PFSK-1 (cell line): ENCODE data around the gene ZFTA.

Experiments used
- FOXP2 ChIP-seq: optimal IDR thresholded peaks from 2 replicates; pipeline ENCODE3; 2011; ENCODE audit warnings: borderline replicate concordance, control low read depth, inconsistent platforms; ENCODE audit not compliant: insufficient read depth; ENCODE audit errors: extremely low read length, extremely low read depth
- POLR2AphosphoS5 ChIP-seq: IDR thresholded peaks from 2 replicates; pipeline ENCODE4 v1.6.1; 2012; ENCODE audit warnings: low read depth, mild to moderate bottlenecking, control low read depth, low read length, moderate library complexity
- REST ChIP-seq, 2 experiments: IDR thresholded peaks; 2 replicates each; pipeline versions ENCODE4 v1.6.1 to v1.8.0; 2011 to 2012; ENCODE audit warnings: low read depth in 2 of 2, low read length in 2 of 2, control low read depth in 1 of 2, inconsistent platforms in 1 of 2, mild to moderate bottlenecking in 1 of 2, moderate library complexity in 1 of 2; ENCODE audit not compliant: insufficient read depth in 1 of 2
- SIN3A ChIP-seq: IDR thresholded peaks from 2 replicates; pipeline ENCODE4 v1.6.1; 2012; ENCODE audit warnings: mild to moderate bottlenecking, low read length, moderate library complexity, borderline replicate concordance; ENCODE audit not compliant: insufficient read depth
- TAF1 ChIP-seq: IDR thresholded peaks from 2 replicates; pipeline ENCODE4 v1.6.1; 2012; ENCODE audit warnings: low read length, control low read depth, borderline replicate concordance; ENCODE audit not compliant: insufficient read depth

The ZFTA gene

GRCh38 chr11:63745304-63746170 is 23.0 kb downstream of the ZFTA start:
- TF ChIP-seq TAF1 (no peak), POLR2AphosphoS5 (no peak), SIN3A (no peak), REST (IDR thresholded peaks at IDR 0.05; ENCODE audit: insufficient read depth in 1 of 2, low read depth in 2 of 2, low read length in 2 of 2) (no peak), FOXP2 (no peak)

GRCh38 chr11:63738720-63739360 is 29.7 kb downstream of the ZFTA start:
- TF ChIP-seq TAF1 (no peak), SIN3A (no peak), FOXP2 (no peak), REST (IDR thresholded peaks at IDR 0.05; ENCODE audit: insufficient read depth in 1 of 2, low read depth in 2 of 2, low read length in 2 of 2) (no peak), POLR2AphosphoS5 (no peak)

- TF ChIP-seq TAF1 (no peak), REST (IDR thresholded peaks at IDR 0.05; ENCODE audit: insufficient read depth in 1 of 2, low read depth in 2 of 2, low read length in 2 of 2) (no peak), FOXP2 (no peak), SIN3A (no peak), POLR2AphosphoS5 (no peak)
Measured at GRCh38 chr11:63737718-63738117, 30.9 kb downstream of the ZFTA start.

GRCh38 chr11:63736864-63737263 is 31.7 kb downstream of the ZFTA start:
- TF ChIP-seq POLR2AphosphoS5 (no peak), TAF1 (no peak), REST (IDR thresholded peaks at IDR 0.05; ENCODE audit: insufficient read depth in 1 of 2, low read depth in 2 of 2, low read length in 2 of 2) (no peak), FOXP2 (no peak), SIN3A (no peak)
